IMR-90 (cell line): ENCODE results near the gene MORN5. TPM values are rescaled to one million over a fixed set of nuclear protein-coding genes. Genes with fewer than 3 reads are reported as not detected.

Experiments
- ATAC-seq: fragments of 200-7000 bp; cut with Tn5 transposase; 2 replicates; pipeline ENCODE4 v1.9.1; 2020; ENCODE audit warnings: low read depth, mild to moderate bottlenecking, moderate library complexity
- BruUV-seq: library from RNA; stranded (reverse); fragments of 400-500 nt; replicated peaks from 2 replicates; lab custom pipeline; 2021; lab: Mats Ljungman, UMichigan
- CTCF ChIA-PET: fragments of 300-600 bp; formaldehyde crosslinking; extraction: SDS; loops from one replicate; lab custom pipeline; 2021; ENCODE audit warnings: antibody characterized with exemption; lab: Yijun Ruan, JAX
- POLR2A ChIA-PET: fragments of 300-600 bp; sonication (Branson Sonifier 250); formaldehyde crosslinking; loops from one replicate; lab custom pipeline; 2022; ENCODE audit warnings: antibody characterized with exemption; ENCODE audit not compliant: unreplicated experiment; lab: Charles Lee
- DNase-seq: peaks from one replicate; pipeline ENCODE4 v3.0.0; 2013
- H2AFZ ChIP-seq: replicated peaks from 2 replicates; pipeline ENCODE3; 2013; ENCODE audit warnings: low read length, mild to moderate bottlenecking; ENCODE audit not compliant: poor library complexity
- H2AK5ac ChIP-seq: 2 replicates; pipeline ENCODE4 v1.6.1; 2013; ENCODE audit warnings: low read depth, low read length, inconsistent platforms
- H2AK9ac ChIP-seq: replicated peaks from 2 replicates; pipeline ENCODE3; 2013; ENCODE audit warnings: mild to moderate bottlenecking, low read depth, low read length, moderate library complexity; ENCODE audit not compliant: poor library complexity
- H2BK120ac ChIP-seq: 2 replicates; pipeline ENCODE4 v1.6.1; 2013; ENCODE audit warnings: low read depth, low read length, inconsistent platforms
- H2BK15ac ChIP-seq: 3 replicates; pipeline ENCODE4 v1.6.1; 2013; ENCODE audit warnings: low read depth, low read length, inconsistent platforms
- H2BK20ac ChIP-seq: 2 replicates; pipeline ENCODE4 v1.6.1; 2013; ENCODE audit warnings: low read depth, mild to moderate bottlenecking, inconsistent platforms, low read length, moderate library complexity
- H2BK5ac ChIP-seq: 2 replicates; pipeline ENCODE4 v1.6.1; 2013; ENCODE audit warnings: mild to moderate bottlenecking, low read depth, low read length, inconsistent platforms; ENCODE audit not compliant: poor library complexity, severe bottlenecking
- H3K14ac ChIP-seq: replicated peaks from 2 replicates; pipeline ENCODE4 v1.6.1; 2013; ENCODE audit warnings: low read depth, low read length, inconsistent platforms
- H3K18ac ChIP-seq: 2 replicates; pipeline ENCODE4 v1.6.1; 2013; ENCODE audit warnings: low read depth, low read length, control low read depth
- H3K23ac ChIP-seq: 2 replicates; pipeline ENCODE4 v1.6.1; 2013; ENCODE audit warnings: low read depth, low read length, inconsistent platforms
- H3K27ac ChIP-seq: 2 replicates; pipeline ENCODE4 v1.5.1; 2013; ENCODE audit warnings: mild to moderate bottlenecking, control low read depth, low read length; ENCODE audit not compliant: insufficient read depth
- H3K27me3 ChIP-seq: 2 replicates; pipeline ENCODE4 v1.6.1; 2013; ENCODE audit warnings: low read length; ENCODE audit not compliant: control insufficient read depth, insufficient read depth
- H3K36me3 ChIP-seq: 2 replicates; pipeline ENCODE4 v1.6.1; 2013; ENCODE audit warnings: low read length, mixed read lengths; ENCODE audit not compliant: control insufficient read depth, insufficient read depth
- H3K4ac ChIP-seq: 2 replicates; pipeline ENCODE4 v1.6.1; 2013; ENCODE audit warnings: low read depth, low read length, inconsistent platforms
- H3K4me1 ChIP-seq: 2 replicates; pipeline ENCODE4 v1.6.1; 2013; ENCODE audit warnings: low read length, mixed read lengths; ENCODE audit not compliant: control insufficient read depth, insufficient read depth
- H3K4me2 ChIP-seq: 2 replicates; pipeline ENCODE4 v1.6.1; 2013; ENCODE audit warnings: low read depth, mild to moderate bottlenecking, control low read depth, low read length, moderate library complexity
- H3K4me3 ChIP-seq: 2 replicates; pipeline ENCODE4 v1.5.1; 2013; ENCODE audit warnings: low read depth, mild to moderate bottlenecking, control low read depth, low read length, moderate library complexity; ENCODE audit not compliant: insufficient read depth
- H3K56ac ChIP-seq: 2 replicates; pipeline ENCODE4 v1.6.1; 2013; ENCODE audit warnings: low read length, inconsistent platforms; ENCODE audit not compliant: insufficient read depth; ENCODE audit errors: extremely low read depth
- H3K79me1 ChIP-seq, 2 experiments: 2 replicates each; pipeline ENCODE4 v1.6.1; 2013; ENCODE audit warnings: low read length in 2 of 2, inconsistent platforms in 1 of 2, low read depth in 1 of 2
- H3K9ac ChIP-seq: 2 replicates; pipeline ENCODE4 v1.6.1; 2013; ENCODE audit warnings: low read depth, low read length, control low read depth
- H3K9me1 ChIP-seq: 2 replicates; pipeline ENCODE4 v1.6.1; 2013; ENCODE audit warnings: low read length, inconsistent platforms; ENCODE audit not compliant: insufficient read depth
- H3K9me3 ChIP-seq: 2 replicates; pipeline ENCODE4 v1.6.1; 2013; ENCODE audit warnings: low read length; ENCODE audit not compliant: control insufficient read depth, insufficient read depth
- H4K20me1 ChIP-seq: 2 replicates; pipeline ENCODE4 v1.6.1; 2013; ENCODE audit warnings: low read length, inconsistent platforms; ENCODE audit not compliant: insufficient read depth
- H4K5ac ChIP-seq: 2 replicates; pipeline ENCODE4 v1.6.1; 2013; ENCODE audit warnings: mild to moderate bottlenecking, low read depth, low read length, control low read depth
- H4K8ac ChIP-seq, 2 experiments: 2 replicates each; pipeline ENCODE4 v1.6.1; 2013; ENCODE audit warnings: low read depth in 2 of 2, low read length in 2 of 2, control low read depth in 1 of 2, inconsistent platforms in 1 of 2
- H4K91ac ChIP-seq: 2 replicates; pipeline ENCODE4 v1.6.1; 2013; ENCODE audit warnings: low read depth, low read length, inconsistent platforms; ENCODE audit not compliant: insufficient read depth
- BHLHE40 ChIP-seq: fragments of 150-350 bp; IDR thresholded peaks from 2 replicates; pipeline ENCODE4 v1.6.1; 2016; ENCODE audit warnings: mild to moderate bottlenecking, low read depth, low read length
- CEBPB ChIP-seq: IDR thresholded peaks from 2 replicates; pipeline ENCODE4 v1.6.1; 2012; ENCODE audit warnings: low read depth, low read length, improper control_type of control experiment
- CHD1 ChIP-seq: IDR thresholded peaks from 2 replicates; pipeline ENCODE4 v1.6.1; 2012; ENCODE audit warnings: low read depth, low read length, improper control_type of control experiment
- CTCF ChIP-seq: conservative IDR thresholded peaks from 2 replicates; pipeline ENCODE4 v1.5.1; 2012; ENCODE audit warnings: mild to moderate bottlenecking, low read depth, low read length, improper control_type of control experiment
- ELK1 ChIP-seq: fragments of 150-350 bp; IDR thresholded peaks from 2 replicates; pipeline ENCODE4 v1.6.1; 2016; ENCODE audit warnings: low read depth, mild to moderate bottlenecking, low read length, moderate library complexity, borderline replicate concordance
- FOS ChIP-seq: fragments of 150-350 bp; IDR thresholded peaks from 2 replicates; pipeline ENCODE4 v1.6.1; 2016; ENCODE audit warnings: low read depth, low read length
- MAFK ChIP-seq: IDR thresholded peaks from 2 replicates; pipeline ENCODE4 v1.6.1; 2012; ENCODE audit warnings: low read depth, low read length, improper control_type of control experiment
- MAZ ChIP-seq: IDR thresholded peaks from 2 replicates; pipeline ENCODE4 v1.6.1; 2012; ENCODE audit warnings: low read depth, mild to moderate bottlenecking, low read length, improper control_type of control experiment, moderate library complexity, borderline replicate concordance
- MXI1 ChIP-seq: IDR thresholded peaks from 2 replicates; pipeline ENCODE4 v1.6.1; 2012; ENCODE audit warnings: low read depth, mild to moderate bottlenecking, low read length, moderate library complexity, borderline replicate concordance
- NFE2L2 ChIP-seq: fragments of 150-350 bp; IDR thresholded peaks from 2 replicates; pipeline ENCODE4 v1.6.1; 2016; ENCODE audit warnings: low read depth, mild to moderate bottlenecking, low read length
- POLR2A ChIP-seq: IDR thresholded peaks from 2 replicates; pipeline ENCODE4 v1.6.1; 2012; ENCODE audit warnings: mild to moderate bottlenecking, low read depth, low read length
- RAD21 ChIP-seq: IDR thresholded peaks from 2 replicates; pipeline ENCODE4 v1.6.1; 2012; ENCODE audit warnings: low read length, improper control_type of control experiment
- RCOR1 ChIP-seq: IDR thresholded peaks from 2 replicates; pipeline ENCODE4 v1.6.1; 2012; ENCODE audit warnings: mild to moderate bottlenecking, low read length, improper control_type of control experiment; ENCODE audit not compliant: insufficient replicate concordance
- RFX5 ChIP-seq: IDR thresholded peaks from 2 replicates; pipeline ENCODE4 v1.8.0; 2012; ENCODE audit warnings: low read depth, mild to moderate bottlenecking, low read length, moderate library complexity
- SMC3 ChIP-seq: fragments of 150-350 bp; IDR thresholded peaks from 2 replicates; pipeline ENCODE4 v1.6.1; 2016; ENCODE audit warnings: low read depth, mild to moderate bottlenecking, antibody characterized with exemption, low read length, moderate library complexity
- USF2 ChIP-seq: fragments of 150-350 bp; IDR thresholded peaks from 2 replicates; pipeline ENCODE4 v1.6.1; 2017; ENCODE audit warnings: mild to moderate bottlenecking, antibody characterized with exemption, low read length, low read depth
- WGBS, 2 experiments: methylation state at CpG; one replicate each; pipeline versions ENCODE4 v1.1.5 to v1.1.7; 2013; ENCODE audit warnings: missing lambda C conversion rate in 2 of 2; ENCODE audit not compliant: insufficient read length in 1 of 2; ENCODE audit errors: extremely low coverage in 2 of 2; 5-methylcytosine and 5-hydroxymethylcytosine counted together
- dilution Hi-C: fragments of 300-500 bp; cut with HindIII; formaldehyde crosslinking; loops from one replicate; pipeline ENCODE4 v1.14.3; 2018; ENCODE audit warnings: low sequenced_read_pairs; ENCODE audit not compliant: unreplicated experiment
- in situ Hi-C: fragments of 300-500 bp; cut with MboI; formaldehyde crosslinking; loops from 3 replicates; pipeline ENCODE4 v1.14.3; 2019; ENCODE audit warnings: low sequenced_read_pairs, inconsistent platforms, mixed read lengths
- intact Hi-C: fragments of 100-400 bp; cut with micrococcal nuclease; formaldehyde crosslinking; loops from 2 replicates; pipeline ENCODE4 v1.10.0; 2022
- polyA plus RNA-seq, 3 experiments: library from polyadenylated mRNA; depleted of rRNA; stranded (reverse); fragments of >200 nt; gene quantifications; 2 replicates each; pipeline ENCODE4 v1.2.3, GENCODE V29; 2012; ENCODE audit warnings: low replicate concordance in 1 of 3
- total RNA-seq: library from RNA; depleted of rRNA; stranded (reverse); fragments of >200 nt; gene quantifications from 2 replicates; pipeline ENCODE4 v1.2.3, GENCODE V29; 2012

MORN5 gene
- total and polyA plus RNA-seq, 2 of the 4 experiments (the other 2 are of a cell fraction): not detected

DNA sequence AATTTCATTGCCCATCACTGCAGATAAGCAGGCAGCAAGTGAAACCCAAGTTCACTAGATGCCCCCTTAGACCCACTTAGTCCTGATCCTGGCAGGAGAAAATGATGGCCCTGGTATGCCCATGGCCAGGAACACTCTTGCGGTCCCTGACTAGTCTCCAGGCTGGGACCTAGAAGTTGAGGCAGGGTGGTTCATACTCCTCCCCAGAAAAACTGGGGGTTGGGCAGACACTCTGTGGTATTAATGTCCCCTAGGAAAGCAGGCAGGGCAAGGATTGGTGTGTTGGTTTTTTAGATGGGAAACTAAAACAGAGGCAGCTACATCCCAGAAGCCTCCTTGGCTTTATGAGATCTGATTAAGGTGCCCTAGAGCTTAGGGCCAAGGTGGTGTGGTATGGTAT lies 56.0 kb downstream of the MORN5 start:
- TF ChIP-seq MAFK: no peak
- no peak for TF ChIP-seq SMC3
- TF ChIP-seq ELK1: no peak
- TF ChIP-seq USF2: no peak
- no peak for TF ChIP-seq CTCF
- TF ChIP-seq RFX5: no peak
- TF ChIP-seq CHD1: no peak
- TF ChIP-seq MAZ: no peak
- TF ChIP-seq NFE2L2: no peak
- TF ChIP-seq RAD21: no peak
- TF ChIP-seq RCOR1: no peak
- no peak for TF ChIP-seq POLR2A
- no peak for TF ChIP-seq BHLHE40
- TF ChIP-seq MXI1: no peak
- TF ChIP-seq FOS: no peak
- no peak for TF ChIP-seq CEBPB
- peaks cover 14% of the 10 kb centered on the region for H3K9me3 ChIP-seq
- H3K27me3 ChIP-seq: peaks cover 92% of the 10 kb centered on the region
- in situ Hi-C loops: no loop called here
- H3K36me3 ChIP-seq: no peaks in the 10 kb centered on the region
- H2BK20ac ChIP-seq: no peak overlapping the region
- no peak overlapping the region for H3K18ac ChIP-seq
- dilution Hi-C loops: no loop called here
- no peak overlapping the region for H3K14ac ChIP-seq
- no TSS peak for BruUV-seq
- no peak for DNase-seq
- H3K56ac ChIP-seq: no peak overlapping the region
- no peak overlapping the region for H2AFZ ChIP-seq
- CTCF ChIA-PET: no interaction called here
- no peak overlapping the region for H3K9ac ChIP-seq
- no peak overlapping the region for H2AK9ac ChIP-seq
- intact Hi-C loops: no loop called here
- no peak for ATAC-seq
- no peak overlapping the region for H3K4me2 ChIP-seq
- H4K91ac ChIP-seq: no peak overlapping the region
- H3K27ac ChIP-seq: no peak overlapping the region
- no peak overlapping the region for H2BK120ac ChIP-seq
- no peak overlapping the region for H2BK15ac ChIP-seq
- H3K4ac ChIP-seq: no peak overlapping the region
- POLR2A ChIA-PET: no interaction called here
- H3K23ac ChIP-seq: no peak overlapping the region
- WGBS, 2 experiments: no CpG with 5 or more reads among the region's 1 CpG
- H4K5ac ChIP-seq: no peak overlapping the region
- peaks cover 6% of the 10 kb centered on the region; the same call in 1 of the 2 replicates for H3K4me1 ChIP-seq
- no peaks in the 10 kb centered on the region for H3K9me1 ChIP-seq
- no peak overlapping the region for H4K8ac ChIP-seq
- H3K79me1 ChIP-seq: no peaks in the 10 kb centered on the region
- no peak overlapping the region for H2BK5ac ChIP-seq
- no peak overlapping the region for H3K4me3 ChIP-seq
- no peak overlapping the region for H2AK5ac ChIP-seq
- peaks cover 18% of the 10 kb centered on the region for H4K20me1 ChIP-seq
